NT2/D1 (cell line): ENCODE results near the gene CLIC1.

Experiments
- SUZ12 ChIP-seq: IDR thresholded peaks from 2 replicates; pipeline ENCODE4 v1.6.1; 2011; ENCODE audit not compliant: insufficient read length, insufficient read depth; ENCODE audit errors: extremely low read depth
- ZNF274 ChIP-seq: IDR thresholded peaks from 2 replicates; pipeline ENCODE4 v1.6.1; 2011; ENCODE audit warnings: mild to moderate bottlenecking, low read depth, low read length

- TF ChIP-seq SUZ12 (no peak), ZNF274 (no peak)
Measured at GRCh38 chr6:31733734-31734133, 2.6 kb downstream of the CLIC1 start.
